IMR-90 (cell line): ENCODE data around the gene MISP3. TPM values are rescaled to one million over a fixed set of nuclear protein-coding genes. Genes with fewer than 3 reads are reported as not detected.

Source experiments
- ATAC-seq: fragments of 200-7000 bp; cut with Tn5 transposase; 2 replicates; pipeline ENCODE4 v1.9.1; 2020; ENCODE audit warnings: low read depth, mild to moderate bottlenecking, moderate library complexity
- BruUV-seq: library from RNA; stranded (reverse); fragments of 400-500 nt; replicated peaks from 2 replicates; lab custom pipeline; 2021; lab: Mats Ljungman, UMichigan
- CTCF ChIA-PET: fragments of 300-600 bp; formaldehyde crosslinking; extraction: SDS; loops from one replicate; lab custom pipeline; 2021; ENCODE audit warnings: antibody characterized with exemption; lab: Yijun Ruan, JAX
- POLR2A ChIA-PET: fragments of 300-600 bp; sonication (Branson Sonifier 250); formaldehyde crosslinking; loops from one replicate; lab custom pipeline; 2022; ENCODE audit warnings: antibody characterized with exemption; ENCODE audit not compliant: unreplicated experiment; lab: Charles Lee
- DNase-seq: peaks from one replicate; pipeline ENCODE4 v3.0.0; 2013
- H2AFZ ChIP-seq: replicated peaks from 2 replicates; pipeline ENCODE3; 2013; ENCODE audit warnings: low read length, mild to moderate bottlenecking; ENCODE audit not compliant: poor library complexity
- H2AK5ac ChIP-seq: 2 replicates; pipeline ENCODE4 v1.6.1; 2013; ENCODE audit warnings: low read depth, low read length, inconsistent platforms
- H2AK9ac ChIP-seq: replicated peaks from 2 replicates; pipeline ENCODE3; 2013; ENCODE audit warnings: mild to moderate bottlenecking, low read depth, low read length, moderate library complexity; ENCODE audit not compliant: poor library complexity
- H2BK120ac ChIP-seq: 2 replicates; pipeline ENCODE4 v1.6.1; 2013; ENCODE audit warnings: low read depth, low read length, inconsistent platforms
- H2BK15ac ChIP-seq: 3 replicates; pipeline ENCODE4 v1.6.1; 2013; ENCODE audit warnings: low read depth, low read length, inconsistent platforms
- H2BK20ac ChIP-seq: 2 replicates; pipeline ENCODE4 v1.6.1; 2013; ENCODE audit warnings: low read depth, mild to moderate bottlenecking, inconsistent platforms, low read length, moderate library complexity
- H2BK5ac ChIP-seq: 2 replicates; pipeline ENCODE4 v1.6.1; 2013; ENCODE audit warnings: mild to moderate bottlenecking, low read depth, low read length, inconsistent platforms; ENCODE audit not compliant: poor library complexity, severe bottlenecking
- H3K14ac ChIP-seq: replicated peaks from 2 replicates; pipeline ENCODE4 v1.6.1; 2013; ENCODE audit warnings: low read depth, low read length, inconsistent platforms
- H3K18ac ChIP-seq: 2 replicates; pipeline ENCODE4 v1.6.1; 2013; ENCODE audit warnings: low read depth, low read length, control low read depth
- H3K23ac ChIP-seq: 2 replicates; pipeline ENCODE4 v1.6.1; 2013; ENCODE audit warnings: low read depth, low read length, inconsistent platforms
- H3K27ac ChIP-seq: 2 replicates; pipeline ENCODE4 v1.5.1; 2013; ENCODE audit warnings: mild to moderate bottlenecking, control low read depth, low read length; ENCODE audit not compliant: insufficient read depth
- H3K27me3 ChIP-seq: 2 replicates; pipeline ENCODE4 v1.6.1; 2013; ENCODE audit warnings: low read length; ENCODE audit not compliant: control insufficient read depth, insufficient read depth
- H3K36me3 ChIP-seq: 2 replicates; pipeline ENCODE4 v1.6.1; 2013; ENCODE audit warnings: low read length, mixed read lengths; ENCODE audit not compliant: control insufficient read depth, insufficient read depth
- H3K4ac ChIP-seq: 2 replicates; pipeline ENCODE4 v1.6.1; 2013; ENCODE audit warnings: low read depth, low read length, inconsistent platforms
- H3K4me1 ChIP-seq: 2 replicates; pipeline ENCODE4 v1.6.1; 2013; ENCODE audit warnings: low read length, mixed read lengths; ENCODE audit not compliant: control insufficient read depth, insufficient read depth
- H3K4me2 ChIP-seq: 2 replicates; pipeline ENCODE4 v1.6.1; 2013; ENCODE audit warnings: low read depth, mild to moderate bottlenecking, control low read depth, low read length, moderate library complexity
- H3K4me3 ChIP-seq: 2 replicates; pipeline ENCODE4 v1.5.1; 2013; ENCODE audit warnings: low read depth, mild to moderate bottlenecking, control low read depth, low read length, moderate library complexity; ENCODE audit not compliant: insufficient read depth
- H3K56ac ChIP-seq: 2 replicates; pipeline ENCODE4 v1.6.1; 2013; ENCODE audit warnings: low read length, inconsistent platforms; ENCODE audit not compliant: insufficient read depth; ENCODE audit errors: extremely low read depth
- H3K79me1 ChIP-seq, 2 experiments: 2 replicates each; pipeline ENCODE4 v1.6.1; 2013; ENCODE audit warnings: low read length in 2 of 2, inconsistent platforms in 1 of 2, low read depth in 1 of 2
- H3K9ac ChIP-seq: 2 replicates; pipeline ENCODE4 v1.6.1; 2013; ENCODE audit warnings: low read depth, low read length, control low read depth
- H3K9me1 ChIP-seq: 2 replicates; pipeline ENCODE4 v1.6.1; 2013; ENCODE audit warnings: low read length, inconsistent platforms; ENCODE audit not compliant: insufficient read depth
- H3K9me3 ChIP-seq: 2 replicates; pipeline ENCODE4 v1.6.1; 2013; ENCODE audit warnings: low read length; ENCODE audit not compliant: control insufficient read depth, insufficient read depth
- H4K20me1 ChIP-seq: 2 replicates; pipeline ENCODE4 v1.6.1; 2013; ENCODE audit warnings: low read length, inconsistent platforms; ENCODE audit not compliant: insufficient read depth
- H4K5ac ChIP-seq: 2 replicates; pipeline ENCODE4 v1.6.1; 2013; ENCODE audit warnings: mild to moderate bottlenecking, low read depth, low read length, control low read depth
- H4K8ac ChIP-seq, 2 experiments: 2 replicates each; pipeline ENCODE4 v1.6.1; 2013; ENCODE audit warnings: low read depth in 2 of 2, low read length in 2 of 2, control low read depth in 1 of 2, inconsistent platforms in 1 of 2
- H4K91ac ChIP-seq: 2 replicates; pipeline ENCODE4 v1.6.1; 2013; ENCODE audit warnings: low read depth, low read length, inconsistent platforms; ENCODE audit not compliant: insufficient read depth
- ELK1 ChIP-seq: fragments of 150-350 bp; IDR thresholded peaks from 2 replicates; pipeline ENCODE4 v1.6.1; 2016; ENCODE audit warnings: low read depth, mild to moderate bottlenecking, low read length, moderate library complexity, borderline replicate concordance
- FOS ChIP-seq: fragments of 150-350 bp; IDR thresholded peaks from 2 replicates; pipeline ENCODE4 v1.6.1; 2016; ENCODE audit warnings: low read depth, low read length
- NFE2L2 ChIP-seq: fragments of 150-350 bp; IDR thresholded peaks from 2 replicates; pipeline ENCODE4 v1.6.1; 2016; ENCODE audit warnings: low read depth, mild to moderate bottlenecking, low read length
- RCOR1 ChIP-seq: IDR thresholded peaks from 2 replicates; pipeline ENCODE4 v1.6.1; 2012; ENCODE audit warnings: mild to moderate bottlenecking, low read length, improper control_type of control experiment; ENCODE audit not compliant: insufficient replicate concordance
- RFX5 ChIP-seq: IDR thresholded peaks from 2 replicates; pipeline ENCODE4 v1.8.0; 2012; ENCODE audit warnings: low read depth, mild to moderate bottlenecking, low read length, moderate library complexity
- SMC3 ChIP-seq: fragments of 150-350 bp; IDR thresholded peaks from 2 replicates; pipeline ENCODE4 v1.6.1; 2016; ENCODE audit warnings: low read depth, mild to moderate bottlenecking, antibody characterized with exemption, low read length, moderate library complexity
- WGBS, 2 experiments: methylation state at CpG; one replicate each; pipeline versions ENCODE4 v1.1.5 to v1.1.7; 2013; ENCODE audit warnings: missing lambda C conversion rate in 2 of 2; ENCODE audit not compliant: insufficient read length in 1 of 2; ENCODE audit errors: extremely low coverage in 2 of 2; 5-methylcytosine and 5-hydroxymethylcytosine counted together
- dilution Hi-C: fragments of 300-500 bp; cut with HindIII; formaldehyde crosslinking; loops from one replicate; pipeline ENCODE4 v1.14.3; 2018; ENCODE audit warnings: low sequenced_read_pairs; ENCODE audit not compliant: unreplicated experiment
- in situ Hi-C: fragments of 300-500 bp; cut with MboI; formaldehyde crosslinking; loops from 3 replicates; pipeline ENCODE4 v1.14.3; 2019; ENCODE audit warnings: low sequenced_read_pairs, inconsistent platforms, mixed read lengths
- intact Hi-C: fragments of 100-400 bp; cut with micrococcal nuclease; formaldehyde crosslinking; loops from 2 replicates; pipeline ENCODE4 v1.10.0; 2022
- polyA plus RNA-seq, 3 experiments: library from polyadenylated mRNA; depleted of rRNA; stranded (reverse); fragments of >200 nt; gene quantifications; 2 replicates each; pipeline ENCODE4 v1.2.3, GENCODE V29; 2012; ENCODE audit warnings: low replicate concordance in 1 of 3
- total RNA-seq: library from RNA; depleted of rRNA; stranded (reverse); fragments of >200 nt; gene quantifications from 2 replicates; pipeline ENCODE4 v1.2.3, GENCODE V29; 2012

Gene MISP3
- total and polyA plus RNA-seq, 2 of the 4 experiments (the other 2 are of a cell fraction), result under 0.01 to 0.68 TPM

- no peak overlapping the region for H2BK15ac ChIP-seq
- H3K9ac ChIP-seq, result no peak overlapping the region
- POLR2A ChIA-PET, result no interaction called here
- peak overlapping the region; percentile 42 for H2AK9ac ChIP-seq
- in situ Hi-C loops (no loop called here), dilution Hi-C loops (no loop called here), intact Hi-C loops (no loop called here)
- H2BK20ac ChIP-seq, result no peak overlapping the region
- no peaks in the 10 kb centered on the region for H4K20me1 ChIP-seq
- no peak overlapping the region for H4K91ac ChIP-seq
- no peak overlapping the region for H4K8ac ChIP-seq
- no peak overlapping the region for H4K5ac ChIP-seq
- ATAC-seq (no peak), DNase-seq (no peak)
- CTCF ChIA-PET, result no interaction called here
- peaks cover 1% of the 10 kb centered on the region; the same call in 1 of the 2 replicates for H3K4me1 ChIP-seq
- TF ChIP-seq NFE2L2 (no peak), SMC3 (no peak), FOS (no peak), RCOR1 (no peak), ELK1 (no peak), RFX5 (no peak)
- H3K18ac ChIP-seq, result no peak overlapping the region
- no peak overlapping the region for H3K23ac ChIP-seq
- H3K27me3 ChIP-seq, result peaks cover 35% of the 10 kb centered on the region
- no peak overlapping the region for H3K4ac ChIP-seq
- H2BK120ac ChIP-seq, result no peak overlapping the region
- no peaks in the 10 kb centered on the region for H3K9me1 ChIP-seq
- no peaks in the 10 kb centered on the region for H3K36me3 ChIP-seq
- no peak overlapping the region for H3K14ac ChIP-seq
- no peak overlapping the region for H3K4me2 ChIP-seq
- H3K27ac ChIP-seq, result no peak overlapping the region
- BruUV-seq, result no TSS peak
- no peak overlapping the region for H3K4me3 ChIP-seq
- 100% methylated on average over 1 of the region's 3 CpGs; no CpG with 5 or more reads in 1 of the 2 experiments for WGBS, 2 experiments
- peaks cover 2% of the 10 kb centered on the region; the same call in 1 of the 2 replicates for H3K9me3 ChIP-seq
- no peak overlapping the region for H3K56ac ChIP-seq
- H2AK5ac ChIP-seq, result no peak overlapping the region
- no peaks in the 10 kb centered on the region for H3K79me1 ChIP-seq
- H2BK5ac ChIP-seq, result no peak overlapping the region
- H2AFZ ChIP-seq, result no peak overlapping the region
These were observed 17.2 kb upstream of the MISP3 start for GRCh38 chr19:14055396-14055795.
